Activated B cell treated with CpG ODN at 0.5 μM for 24 hours (primary cell): ENCODE measurements around the gene ANKRD62. TPM values are rescaled to one million over a fixed set of nuclear protein-coding genes. Genes with fewer than 3 reads are reported as not detected.
"Not testable (repeated sequence)": the region's sequence is repeated elsewhere in the genome, so short reads cannot be mapped to it uniquely, and the experiment has no call there.

Experiments
- ATAC-seq: fragments of 200-7000 bp; cut with Tn5 transposase; one replicate; pipeline ENCODE4 v1.10.0; 2021; ENCODE audit warnings: low read depth, mild to moderate bottlenecking, moderate library complexity
- CTCF ChIA-PET: fragments of 350-600 bp; sonication (Branson Sonifier 250); formaldehyde crosslinking; loops from one replicate; lab custom pipeline; 2021; ENCODE audit warnings: antibody characterized with exemption; lab: Charles Lee
- POLR2A ChIA-PET: fragments of 350-600 bp; sonication (Branson Sonifier 250); formaldehyde crosslinking; loops from one replicate; lab custom pipeline; 2021; ENCODE audit warnings: antibody characterized with exemption; lab: Charles Lee
- DNase-seq: peaks from one replicate; pipeline ENCODE4 v3.0.0; 2022
- H3K27ac Mint-ChIP-seq: one replicate; pipeline ENCODE4 v1.8.0; 2020; ENCODE audit warnings: mixed read lengths
- H3K27me3 Mint-ChIP-seq: one replicate; pipeline ENCODE4 v1.8.0; 2021; ENCODE audit warnings: mixed read lengths
- H3K36me3 Mint-ChIP-seq: one replicate; pipeline ENCODE4 v1.8.0; 2021; ENCODE audit warnings: low read depth, mixed read lengths
- H3K4me1 Mint-ChIP-seq: one replicate; pipeline ENCODE4 v1.8.0; 2021; ENCODE audit warnings: mixed read lengths
- H3K4me3 Mint-ChIP-seq: one replicate; pipeline ENCODE4 v1.8.0; 2020; ENCODE audit warnings: mild to moderate bottlenecking, mixed read lengths
- H3K9me3 Mint-ChIP-seq: one replicate; pipeline ENCODE4 v1.8.0; 2020; ENCODE audit warnings: mixed read lengths
- CTCF ChIP-seq: fragments of 200-600 bp; IDR thresholded peaks from one replicate; pipeline ENCODE4 v1.8.0; 2022; ENCODE audit warnings: antibody characterized with exemption, mild to moderate bottlenecking
- intact Hi-C: fragments of 100-400 bp; cut with micrococcal nuclease; formaldehyde crosslinking; loops from one replicate; pipeline ENCODE4 v1.15.1; 2024
- total RNA-seq: library from RNA; stranded (reverse); gene quantifications from 2 replicates; pipeline ENCODE4 v1.2.3, GENCODE V29; 2022

Gene ANKRD62
- total RNA-seq, 1 donor from 2014 or later = not detected

GRCh38 chr18:12065397-12065796, 28.2 kb upstream of the ANKRD62 start:
- no peaks in the 10 kb centered on the region for H3K4me1 Mint-ChIP-seq
- DNase-seq (no peak), ATAC-seq (no peak)
- intact Hi-C loops = no loop called here
- ChIA-PET CTCF (no interaction called here), POLR2A (no interaction called here)
- H3K4me3 Mint-ChIP-seq = no peak overlapping the region
- no peaks in the 10 kb centered on the region for H3K9me3 Mint-ChIP-seq
- H3K27me3 Mint-ChIP-seq = peaks cover 2% of the 10 kb centered on the region
- TF ChIP-seq CTCF = no peak
- no peaks in the 10 kb centered on the region for H3K36me3 Mint-ChIP-seq
- H3K27ac Mint-ChIP-seq = no peak overlapping the region

GRCh38 chr18:12066910-12067511, 26.6 kb upstream of the ANKRD62 start:
- ChIA-PET CTCF (no interaction called here), POLR2A (no interaction called here)
- no peak for TF ChIP-seq CTCF
- no peak overlapping the region for H3K4me3 Mint-ChIP-seq
- no peaks in the 10 kb centered on the region for H3K9me3 Mint-ChIP-seq
- intact Hi-C loops = no loop called here
- H3K4me1 Mint-ChIP-seq = no peaks in the 10 kb centered on the region
- ATAC-seq (no peak), DNase-seq (no peak)
- no peaks in the 10 kb centered on the region for H3K36me3 Mint-ChIP-seq
- no peak overlapping the region for H3K27ac Mint-ChIP-seq
- peaks cover 2% of the 10 kb centered on the region for H3K27me3 Mint-ChIP-seq

- POLR2A ChIA-PET = no interaction called here
- peaks cover 2% of the 10 kb centered on the region for H3K27me3 Mint-ChIP-seq
- CTCF ChIA-PET = no interaction called here
- intact Hi-C loops = no loop called here
- H3K4me3 Mint-ChIP-seq = no peak overlapping the region
- H3K4me1 Mint-ChIP-seq = no peaks in the 10 kb centered on the region
- H3K9me3 Mint-ChIP-seq = no peaks in the 10 kb centered on the region
- DNase-seq (no peak), ATAC-seq (no peak)
- H3K27ac Mint-ChIP-seq = no peak overlapping the region
- H3K36me3 Mint-ChIP-seq = no peaks in the 10 kb centered on the region
- TF ChIP-seq CTCF = no peak
Observed at GRCh38 chr18:12067671-12068070, 26.0 kb upstream of the ANKRD62 start.

GRCh38 chr18:12068316-12068949, 25.2 kb upstream of the ANKRD62 start:
- DNase-seq, H3K9me3 Mint-ChIP-seq, intact Hi-C loops, POLR2A ChIA-PET, ATAC-seq, H3K36me3 Mint-ChIP-seq, H3K4me3 Mint-ChIP-seq, H3K27me3 Mint-ChIP-seq, CTCF ChIA-PET, H3K4me1 Mint-ChIP-seq, H3K27ac Mint-ChIP-seq: not testable (repeated sequence)

DNA sequence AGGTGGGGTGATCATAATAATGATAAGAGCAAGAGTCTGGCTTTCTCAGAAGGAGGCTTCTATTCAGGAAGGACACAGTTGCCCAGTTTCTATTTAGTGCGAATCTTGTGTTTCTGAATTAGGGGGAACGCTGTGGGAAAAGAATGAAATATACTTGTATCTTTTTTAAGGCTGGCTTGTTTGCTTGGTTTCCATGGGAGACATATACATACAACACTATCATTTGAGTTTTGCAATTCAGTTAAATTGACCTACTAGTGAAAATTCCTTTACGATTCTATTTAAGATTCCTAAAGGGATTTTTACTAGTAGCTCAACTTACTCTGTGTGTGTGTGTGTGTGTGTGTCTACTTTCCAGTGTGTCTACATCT, 24.7 kb upstream of the ANKRD62 start:
- CTCF ChIA-PET = no interaction called here
- TF ChIP-seq CTCF = no peak
- H3K27me3 Mint-ChIP-seq = peaks cover 2% of the 10 kb centered on the region
- H3K4me1 Mint-ChIP-seq = no peaks in the 10 kb centered on the region
- no peaks in the 10 kb centered on the region for H3K9me3 Mint-ChIP-seq
- H3K4me3 Mint-ChIP-seq = no peak overlapping the region
- POLR2A ChIA-PET = no interaction called here
- intact Hi-C loops = no loop called here
- DNase-seq = no peak
- no peaks in the 10 kb centered on the region for H3K36me3 Mint-ChIP-seq
- no peak overlapping the region for H3K27ac Mint-ChIP-seq
- ATAC-seq = no peak

DNA sequence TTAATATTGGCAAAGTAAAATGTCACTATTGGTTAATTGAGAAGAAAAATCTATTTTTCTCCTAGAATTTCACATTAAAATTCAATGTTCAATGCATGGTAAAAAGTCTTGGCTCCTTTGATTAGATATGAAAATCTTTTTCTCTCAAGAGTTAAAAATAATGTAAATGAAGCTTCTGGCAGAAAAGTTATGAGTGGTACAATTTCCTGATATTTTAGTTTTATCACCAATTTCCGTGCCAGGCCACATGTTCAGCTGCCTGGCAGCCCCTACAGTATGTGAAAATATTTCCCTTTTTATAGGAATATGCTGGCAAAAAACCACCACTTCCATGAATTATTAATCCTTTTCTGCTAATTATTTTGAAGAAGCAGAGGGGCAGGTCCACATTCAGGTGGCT, 22.6 kb upstream of the ANKRD62 start:
- CTCF ChIA-PET, intact Hi-C loops, H3K9me3 Mint-ChIP-seq, ATAC-seq, H3K27ac Mint-ChIP-seq, H3K4me3 Mint-ChIP-seq, DNase-seq, H3K36me3 Mint-ChIP-seq, POLR2A ChIA-PET, H3K4me1 Mint-ChIP-seq, H3K27me3 Mint-ChIP-seq: not testable (repeated sequence)
